ENCODE measurements around the gene SUPT6H. TPM values are rescaled to one million over a fixed set of nuclear protein-coding genes. Genes with fewer than 3 reads are reported as not detected.

SUPT6H gene
- 10 to 100 TPM; 47.2 to 86.7 (median 71.3) TPM for total RNA-seq

GRCh38 chr17:28661635-28662526 is at the start of gene SUPT6H, which contains the start of gene SDF2:
TSS of gene SUPT6H (plus strand) at chr17:28662205. CDS start at chr17:28673402, 11,197 bp downstream.
TSS of gene SDF2 (minus strand) at chr17:28661906. CDS start at chr17:28661876, 30 bp downstream.
- 0 to 1% methylated on average over 66 of the region's 66 CpGs for WGBS, 2 donors
- TF ChIP-seq POLR2A (IDR thresholded peaks at IDR 0.05) (peak in 1 of 2 donors; percentile 88), CTCF (IDR thresholded peaks at IDR 0.05) (no peak)
- DNase-seq (ENCODE audit: low spot score in 2 of 2), result peak; percentile 90 to 98
- intact Hi-C loops (cut with DNase I; ENCODE audit: low total_unique reads), result no loop called here
- peak within 1 kb of the TSS; percentile 68 for H3K4me3 ChIP-seq (ENCODE audit: low read depth, poor library complexity, severe bottlenecking)

GRCh38 chr17:28612531-28612930 is 49.5 kb upstream of the SUPT6H start:
- intact Hi-C loops (cut with DNase I; ENCODE audit: low total_unique reads), result no loop called here
- DNase-seq (ENCODE audit: low spot score in 2 of 2), result no peak
- 55 to 60% methylated on average over 2 of the region's 2 CpGs for WGBS, 2 donors

GRCh38 chr17:28612936-28613872 is 48.8 kb upstream of the SUPT6H start:
- WGBS, 2 donors, result 79 to 87% methylated on average over 6 of the region's 6 CpGs
- intact Hi-C loops (cut with DNase I; ENCODE audit: low total_unique reads), result no loop called here
- no peak overlapping the region for H3K4me3 ChIP-seq (ENCODE audit: low read depth, poor library complexity, severe bottlenecking)
- TF ChIP-seq CTCF (IDR thresholded peaks at IDR 0.05), result no peak
- TF ChIP-seq POLR2A (IDR thresholded peaks at IDR 0.05), result no peak
- DNase-seq (ENCODE audit: low spot score in 2 of 2), result no peak

More at GRCh38 chr17:28612531-28612930, 49.5 kb upstream of the SUPT6H start:
- no peak overlapping the region for H3K4me3 ChIP-seq (ENCODE audit: low read depth, poor library complexity, severe bottlenecking)
- TF ChIP-seq CTCF (IDR thresholded peaks at IDR 0.05) (no peak), POLR2A (IDR thresholded peaks at IDR 0.05) (no peak)

GRCh38 chr17:28613931-28614381 is 48.0 kb upstream of the SUPT6H start, which contains the start of gene RSKR:
TSS of gene RSKR (minus strand) at chr17:28614185. CDS start at chr17:28614161, 24 bp downstream.
- 66 to 75% methylated on average over 5 of the region's 5 CpGs for WGBS, 2 donors
- intact Hi-C loops (cut with DNase I; ENCODE audit: low total_unique reads), result no loop called here
- no peak within 1 kb of the TSS for H3K4me3 ChIP-seq (ENCODE audit: low read depth, poor library complexity, severe bottlenecking)
- TF ChIP-seq POLR2A (IDR thresholded peaks at IDR 0.05) (no peak), CTCF (IDR thresholded peaks at IDR 0.05) (no peak)
- no peak for DNase-seq (ENCODE audit: low spot score in 2 of 2)

- TF ChIP-seq CTCF (IDR thresholded peaks at IDR 0.05) (no peak), POLR2A (IDR thresholded peaks at IDR 0.05) (no peak)
- DNase-seq (ENCODE audit: low spot score in 2 of 2), result peak in 1 of 2 donors; percentile 53
- intact Hi-C loops (cut with DNase I; ENCODE audit: low total_unique reads), result no loop called here
- 88% methylated on average over 4 of the region's 4 CpGs for WGBS, 2 donors
- H3K4me3 ChIP-seq (ENCODE audit: low read depth, poor library complexity, severe bottlenecking), result no peak overlapping the region
Observed at GRCh38 chr17:28615260-28615940, 46.6 kb upstream of the SUPT6H start.
